ENCODE data around the gene HOXD4.

DNA sequence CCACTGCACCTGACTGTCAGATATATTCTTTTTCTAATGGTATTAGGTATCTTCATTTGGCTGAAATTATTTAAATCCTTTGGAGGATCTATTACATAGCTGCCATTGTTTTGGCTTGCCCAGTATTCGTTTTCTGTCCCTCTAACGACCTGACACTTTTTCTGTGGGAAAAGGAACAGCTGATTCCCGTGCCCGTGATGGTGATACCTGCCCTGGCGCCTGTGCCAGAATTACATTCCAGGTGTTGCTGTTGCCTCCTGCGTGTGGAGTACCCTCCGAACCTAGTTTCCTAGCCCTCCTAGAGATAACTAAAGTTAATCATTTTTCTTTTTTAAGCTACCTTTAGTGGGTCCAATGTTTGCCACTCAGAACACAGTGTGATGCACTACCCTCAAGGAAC, 51.1 kb downstream of the HOXD4 start:
- TF ChIP-seq, protein P1, sequence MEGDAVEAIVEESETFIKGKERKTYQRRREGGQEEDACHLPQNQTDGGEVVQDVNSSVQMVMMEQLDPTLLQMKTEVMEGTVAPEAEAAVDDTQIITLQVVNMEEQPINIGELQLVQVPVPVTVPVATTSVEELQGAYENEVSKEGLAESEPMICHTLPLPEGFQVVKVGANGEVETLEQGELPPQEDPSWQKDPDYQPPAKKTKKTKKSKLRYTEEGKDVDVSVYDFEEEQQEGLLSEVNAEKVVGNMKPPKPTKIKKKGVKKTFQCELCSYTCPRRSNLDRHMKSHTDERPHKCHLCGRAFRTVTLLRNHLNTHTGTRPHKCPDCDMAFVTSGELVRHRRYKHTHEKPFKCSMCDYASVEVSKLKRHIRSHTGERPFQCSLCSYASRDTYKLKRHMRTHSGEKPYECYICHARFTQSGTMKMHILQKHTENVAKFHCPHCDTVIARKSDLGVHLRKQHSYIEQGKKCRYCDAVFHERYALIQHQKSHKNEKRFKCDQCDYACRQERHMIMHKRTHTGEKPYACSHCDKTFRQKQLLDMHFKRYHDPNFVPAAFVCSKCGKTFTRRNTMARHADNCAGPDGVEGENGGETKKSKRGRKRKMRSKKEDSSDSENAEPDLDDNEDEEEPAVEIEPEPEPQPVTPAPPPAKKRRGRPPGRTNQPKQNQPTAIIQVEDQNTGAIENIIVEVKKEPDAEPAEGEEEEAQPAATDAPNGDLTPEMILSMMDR (IDR thresholded peaks at IDR 0.05) = no peak
- TF ChIP-seq POLR2AphosphoS5 (IDR thresholded peaks at IDR 0.05) (no peak), POLR2A (IDR thresholded peaks at IDR 0.05) (no peak)
